D341Med (cell line): ENCODE results near the gene HSF4.

Experiments
- DNase-seq: peaks from one replicate; pipeline ENCODE4 v3.0.0; 2012; ENCODE audit warnings: low spot score

Gene HSF4

GRCh38 chr16:67166598-67167168 is 2.1 kb downstream of the HSF4 start:
- no peak for DNase-seq

DNA sequence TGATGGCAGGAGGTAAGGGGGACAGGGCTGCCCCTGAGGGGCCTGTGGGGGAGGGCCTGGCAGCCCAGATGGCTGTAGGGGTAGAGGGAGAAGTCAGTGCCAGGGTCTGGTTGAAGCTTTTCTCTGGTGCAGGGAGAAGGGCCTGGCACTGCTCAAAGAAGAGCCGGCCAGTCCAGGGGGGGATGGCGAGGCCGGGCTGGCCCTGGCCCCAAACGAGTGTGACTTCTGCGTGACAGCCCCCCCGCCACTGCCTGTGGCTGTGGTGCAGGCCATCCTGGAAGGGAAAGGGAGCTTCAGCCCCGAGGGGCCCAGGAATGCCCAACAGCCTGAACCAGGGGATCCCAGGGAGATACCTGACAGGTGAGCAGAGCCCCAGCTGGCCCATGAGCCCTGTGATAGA is 3.0 kb downstream of the HSF4 start:
- no peak for DNase-seq

DNA sequence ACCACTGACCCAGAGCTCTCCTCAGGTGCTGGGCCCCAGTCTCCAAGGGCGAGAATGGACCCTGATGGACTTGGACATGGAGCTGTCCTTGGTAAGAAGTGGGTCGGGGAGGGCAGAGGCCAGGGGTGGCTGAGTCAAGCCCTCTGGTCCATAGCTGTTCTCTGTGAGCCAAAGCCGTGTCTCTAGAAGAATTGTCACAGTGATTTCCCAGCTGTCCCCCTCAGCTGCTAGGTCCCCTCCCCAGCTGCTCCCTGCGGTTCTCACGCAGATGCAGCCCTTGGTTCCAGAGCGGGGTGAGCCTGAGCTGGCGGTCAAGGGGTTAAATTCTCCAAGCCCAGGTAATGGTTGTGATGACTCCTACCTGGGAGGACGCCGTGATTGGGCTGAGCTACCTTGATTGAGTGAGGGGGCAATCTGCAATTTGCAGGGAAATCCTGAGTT is 4.5 kb downstream of the HSF4 start:
- DNase-seq = no peak

GRCh38 chr16:67169642-67170167 is 5.2 kb downstream of the HSF4 start:
- DNase-seq = peak; percentile 72

DNA sequence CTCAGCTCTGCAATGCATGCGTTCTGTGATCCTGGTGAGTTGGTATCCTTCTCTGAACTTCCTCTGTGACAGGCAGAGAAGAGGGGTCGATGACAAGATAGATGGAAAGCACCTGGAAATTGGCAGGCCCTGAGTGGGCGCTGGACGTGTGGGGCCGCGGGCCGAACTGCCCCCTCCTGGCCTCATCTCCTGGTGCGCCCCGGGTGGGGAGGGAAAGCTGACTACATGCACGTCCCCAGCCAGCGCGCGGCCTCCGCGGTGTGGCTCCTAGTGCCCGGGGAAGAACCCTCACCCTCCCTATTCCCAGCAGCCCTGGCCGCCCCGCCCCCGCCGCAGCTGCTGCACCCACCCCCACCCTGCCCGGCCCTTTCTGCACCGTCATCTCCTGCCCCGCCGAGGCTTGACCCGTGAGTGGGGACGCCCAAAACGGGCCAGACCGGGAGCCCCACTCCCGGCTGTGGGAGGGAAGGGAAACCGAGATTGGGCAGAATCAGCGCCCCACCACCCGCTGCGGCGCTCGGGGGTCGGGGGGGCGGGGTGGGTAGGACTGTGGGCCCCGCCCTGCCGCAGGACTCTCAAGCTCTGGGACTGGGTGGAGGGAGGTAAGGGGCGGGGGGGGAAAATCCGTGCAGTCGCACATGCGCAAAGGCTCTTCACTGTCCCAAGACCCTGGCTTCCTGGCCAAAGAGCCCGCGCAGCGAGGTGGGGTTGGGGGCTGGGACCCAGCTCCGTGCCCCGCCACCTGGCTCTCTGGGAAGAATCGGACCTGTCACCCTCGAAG is 5.8 kb downstream of the HSF4 start, which contains the start of gene NOL3:
Gene NOL3 (plus strand): TSS at position 371 of the 781 bp plus-strand sequence.
- DNase-seq = peak; percentile 90

DNA sequence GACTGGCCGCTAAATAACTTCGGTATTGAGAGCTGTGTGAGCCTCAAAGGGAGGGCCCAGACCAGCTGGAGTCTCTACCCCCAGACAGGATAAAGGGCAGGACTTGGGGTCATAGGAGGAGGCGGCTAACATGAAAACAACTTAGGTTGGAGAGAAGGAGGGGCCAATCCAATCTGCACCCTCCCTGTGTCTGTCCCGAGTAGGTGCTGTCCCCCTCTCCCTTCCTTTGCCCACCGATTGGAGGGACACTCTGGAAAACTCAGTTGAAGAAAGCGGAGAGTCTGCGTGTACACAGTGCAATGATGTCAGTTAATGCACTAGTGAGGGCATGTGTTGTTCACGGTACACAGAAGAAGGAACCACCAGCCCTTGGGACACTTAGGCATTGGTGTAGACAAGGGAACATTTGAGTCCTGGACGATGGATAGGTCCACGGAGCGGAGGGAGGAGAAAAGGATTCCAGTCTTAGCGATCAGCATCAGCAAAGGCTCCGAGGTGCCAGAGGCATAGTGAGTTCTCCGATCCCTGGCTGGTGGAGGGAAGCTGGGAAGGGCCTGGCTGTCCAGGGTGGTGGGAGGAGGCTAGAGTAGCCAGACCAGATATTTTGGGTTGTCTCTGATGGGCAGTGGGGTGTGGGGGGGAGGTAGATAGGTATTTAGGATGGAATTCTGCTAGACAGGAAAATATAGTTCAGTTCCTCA is 6.6 kb downstream of the HSF4 start:
- DNase-seq = no peak

- DNase-seq = no peak
Measured at GRCh38 chr16:67173323-67173722, 8.8 kb downstream of the HSF4 start.

- DNase-seq = peak; percentile 84
Measured at GRCh38 chr16:67173808-67174705, 9.5 kb downstream of the HSF4 start.

- DNase-seq = no peak
Measured at GRCh38 chr16:67174706-67175231, 10.2 kb downstream of the HSF4 start.

GRCh38 chr16:67176662-67177061 is 12.1 kb downstream of the HSF4 start:
- DNase-seq = no peak

GRCh38 chr16:67177743-67178699 is 13.5 kb downstream of the HSF4 start:
- DNase-seq = no peak

DNA sequence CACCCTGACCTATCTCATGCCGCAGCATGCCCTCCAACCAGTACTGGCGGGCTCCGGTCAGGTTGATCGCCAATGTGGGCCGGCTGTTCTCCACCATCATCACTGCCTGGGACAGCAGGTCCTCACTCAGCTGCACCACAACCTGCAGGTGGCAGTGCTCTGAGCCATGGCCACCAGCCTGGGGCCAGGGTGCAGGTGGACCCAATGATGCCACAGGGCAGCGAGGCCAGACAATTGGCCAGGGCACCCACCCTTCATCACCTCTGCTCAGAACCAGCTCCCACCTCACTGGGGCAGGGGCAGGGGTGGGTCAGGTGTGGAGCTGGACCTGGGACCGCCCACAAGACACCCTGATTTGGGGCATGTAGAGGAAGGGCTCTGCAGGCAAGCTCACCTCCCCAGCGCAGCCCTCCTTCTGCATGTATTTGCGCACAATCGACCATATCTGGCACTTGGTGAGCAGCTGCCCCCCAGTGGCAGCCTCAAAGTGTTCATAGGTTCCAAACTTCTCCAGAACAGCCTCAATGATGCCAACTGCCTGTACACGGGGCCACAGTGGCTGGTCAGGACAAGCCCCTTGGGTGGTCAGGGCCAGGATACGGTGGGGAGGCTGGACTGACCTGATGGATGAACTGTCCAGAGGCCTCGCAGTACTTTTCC is 15.0 kb downstream of the HSF4 start:
- DNase-seq = no peak

GRCh38 chr16:67180166-67180565 is 15.6 kb downstream of the HSF4 start:
- no peak for DNase-seq

GRCh38 chr16:67181346-67181745 is 16.8 kb downstream of the HSF4 start:
- no peak for DNase-seq

DNA sequence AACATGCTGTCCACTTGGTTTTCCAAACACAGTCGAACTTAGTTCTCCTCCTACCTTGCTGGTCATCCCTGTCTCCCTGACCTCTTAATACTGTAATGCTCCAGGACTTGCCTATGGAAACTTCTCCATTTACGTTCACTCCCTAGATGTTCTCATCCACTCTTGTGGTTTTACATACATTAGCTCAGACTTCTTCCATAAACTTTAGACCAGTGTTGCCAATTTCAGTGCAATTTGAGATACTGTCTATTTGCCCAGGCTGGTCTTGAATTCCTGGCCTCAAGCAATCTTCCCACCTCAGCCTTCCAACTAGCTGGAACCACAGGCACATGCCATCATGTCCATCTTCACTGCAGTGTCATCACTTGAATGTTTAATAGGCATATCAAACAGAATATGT is 17.7 kb downstream of the HSF4 start:
- no peak for DNase-seq

- no peak for DNase-seq
Measured at GRCh38 chr16:67183284-67183626, 18.7 kb downstream of the HSF4 start.

DNA sequence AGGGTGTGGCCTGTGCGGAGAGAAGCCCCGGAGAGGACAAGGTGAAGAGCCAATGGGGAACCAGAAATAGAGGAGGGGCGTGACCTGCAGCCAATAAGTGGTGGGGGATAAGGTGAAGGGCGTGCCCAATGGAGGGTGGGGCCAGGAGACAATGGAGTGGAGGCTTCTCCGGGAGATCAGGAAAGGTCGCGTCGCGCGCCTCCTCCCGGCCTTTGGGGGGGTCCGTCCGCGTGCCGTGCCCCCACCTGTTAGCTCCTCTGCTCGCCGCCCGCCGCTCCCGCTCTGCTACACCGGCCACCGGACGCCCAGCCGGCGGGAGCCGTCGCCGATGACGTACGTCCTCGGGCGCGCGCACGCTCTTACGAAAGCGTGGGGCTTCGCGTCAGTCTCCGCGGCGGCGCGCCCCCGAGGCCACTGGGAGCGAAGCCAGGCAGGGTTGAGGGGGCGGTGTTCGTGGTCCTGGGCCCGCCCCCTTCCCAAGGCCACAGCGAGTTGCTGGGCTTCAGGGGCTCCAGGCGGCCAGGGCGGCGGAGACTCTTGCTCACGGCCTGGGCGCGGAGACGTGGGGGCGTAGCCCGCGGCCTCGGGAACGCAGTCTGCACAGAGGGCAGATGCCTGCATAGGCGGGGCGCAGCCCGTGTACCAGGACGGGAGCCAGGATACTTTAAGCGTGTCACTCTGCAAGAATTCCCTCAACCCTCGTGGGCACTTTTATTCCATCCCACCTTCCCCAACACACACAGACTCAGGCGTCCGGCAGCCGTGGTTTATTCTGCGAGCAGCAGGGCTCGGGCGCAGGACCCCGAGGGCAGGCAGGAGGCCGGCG is 19.3 kb downstream of the HSF4 start, which contains the start of gene MATCAP1:
Gene MATCAP1 (minus strand): TSS at position 337 of the 826 bp plus-strand sequence. CDS start 3,353 bp downstream, outside the sequence.
- DNase-seq = peak; percentile 94

DNA sequence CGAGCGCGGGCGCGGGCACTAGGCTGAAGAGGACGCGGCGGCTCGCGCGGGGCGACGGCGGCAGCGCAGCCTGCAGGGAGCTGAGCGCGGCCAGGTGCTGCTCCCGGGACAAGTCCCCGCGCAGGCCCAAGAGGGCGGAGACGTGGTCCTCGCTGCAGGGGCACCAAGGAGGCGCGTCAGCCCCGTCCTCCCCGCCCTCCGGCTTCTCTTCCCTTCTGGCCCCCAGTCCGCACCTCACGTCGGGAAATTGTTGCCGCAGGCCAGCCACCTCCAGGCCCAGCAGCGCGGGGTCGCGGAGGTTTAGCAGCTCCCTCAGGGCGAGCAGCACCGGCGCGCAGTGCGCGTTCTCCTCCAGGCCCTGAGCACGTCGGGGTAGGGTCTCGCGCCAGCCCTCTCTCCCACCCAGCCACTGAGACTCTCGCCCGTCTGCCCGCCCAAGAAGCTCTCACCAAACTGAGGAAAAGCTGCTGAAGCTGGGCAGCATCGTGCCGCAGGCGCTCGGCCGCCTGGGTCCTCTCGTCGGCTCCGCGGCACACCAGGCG is 20.0 kb downstream of the HSF4 start:
- peak; percentile 70 for DNase-seq
